HG02852 (cell line): ENCODE measurements around the gene AGER.
"Not testable (repeated sequence)": the region's sequence is repeated elsewhere in the genome, so short reads cannot be mapped to it uniquely, and the experiment has no call there.

Experiments
- ATAC-seq: cut with Tn5 transposase; IDR thresholded peaks from one replicate; pipeline ENCODE4 v1.9.1; 2021; ENCODE audit warnings: mild to moderate bottlenecking, moderate library complexity; ENCODE audit not compliant: unreplicated experiment

The AGER gene

DNA sequence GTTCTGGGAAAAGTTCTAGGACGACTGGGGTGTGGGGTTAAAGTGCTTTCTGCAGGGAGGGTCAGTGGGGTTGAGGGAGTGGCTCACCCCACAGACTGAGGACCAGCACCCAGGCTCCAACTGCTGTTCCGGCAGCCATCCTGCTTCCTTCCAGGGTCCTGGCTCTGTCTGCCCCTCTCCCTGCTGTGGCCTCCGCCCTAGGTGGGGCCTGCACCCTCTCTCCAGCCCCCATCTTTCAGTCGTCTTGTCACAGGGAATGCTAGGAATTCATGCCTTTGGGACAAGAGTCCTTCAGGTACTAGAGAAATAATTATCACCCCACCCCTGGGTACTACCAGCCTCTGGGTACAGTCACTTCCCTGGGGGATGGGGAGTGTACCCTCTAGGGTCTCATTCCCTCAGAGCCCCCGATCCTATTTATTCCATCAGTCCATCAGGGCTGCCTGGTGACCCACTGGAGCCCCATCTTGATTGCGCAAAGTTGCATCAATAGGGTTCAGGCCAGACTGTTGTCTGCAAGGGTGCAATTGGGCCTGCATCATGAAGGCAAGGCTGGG lies at the start of gene AGER:
Gene AGER, minus strand, starts transcription at position 170 of the 557 bp plus-strand sequence. Its CDS starts 31 bp downstream, at position 139.
- no peak for ATAC-seq

DNA sequence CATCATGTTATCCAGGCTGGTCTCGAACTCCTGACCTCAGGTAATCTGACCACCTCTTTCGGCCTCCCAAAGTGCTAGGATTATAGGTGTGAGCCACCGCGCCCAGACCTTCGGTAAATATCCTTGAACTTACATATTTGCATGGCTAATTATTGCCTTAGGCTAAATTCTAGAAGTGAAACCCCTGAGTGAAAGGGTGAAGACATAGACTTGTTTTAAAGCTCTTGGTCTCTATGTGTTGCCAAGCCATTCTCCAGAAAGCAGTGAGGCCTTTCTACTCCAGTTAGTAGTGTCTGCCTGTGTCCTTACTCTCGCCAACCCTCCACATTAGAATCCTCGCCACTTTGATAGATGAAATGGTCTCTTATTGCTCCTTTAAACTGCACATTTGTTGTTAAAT lies 42.4 kb upstream of the AGER start:
- no peak for ATAC-seq

DNA sequence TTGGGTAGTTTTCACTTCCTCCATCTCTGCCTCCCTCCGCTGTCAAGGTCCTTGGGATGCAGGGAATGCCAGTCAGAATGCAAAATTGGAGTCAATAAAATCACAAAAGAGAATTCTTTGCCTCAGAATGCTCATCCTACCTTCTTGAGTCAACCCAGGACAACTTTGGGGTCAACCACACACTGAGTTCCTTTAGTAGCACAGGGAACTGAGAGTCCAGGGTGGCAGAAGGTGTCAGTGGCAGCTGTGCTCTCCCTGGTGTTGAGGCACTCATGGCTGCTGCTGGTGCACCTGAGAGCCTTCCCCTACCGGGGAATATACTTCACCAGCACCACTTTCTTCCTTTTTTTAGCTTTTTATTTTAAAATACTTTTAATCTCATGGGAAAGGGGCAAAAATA lies 40.6 kb upstream of the AGER start:
- no peak for ATAC-seq

DNA sequence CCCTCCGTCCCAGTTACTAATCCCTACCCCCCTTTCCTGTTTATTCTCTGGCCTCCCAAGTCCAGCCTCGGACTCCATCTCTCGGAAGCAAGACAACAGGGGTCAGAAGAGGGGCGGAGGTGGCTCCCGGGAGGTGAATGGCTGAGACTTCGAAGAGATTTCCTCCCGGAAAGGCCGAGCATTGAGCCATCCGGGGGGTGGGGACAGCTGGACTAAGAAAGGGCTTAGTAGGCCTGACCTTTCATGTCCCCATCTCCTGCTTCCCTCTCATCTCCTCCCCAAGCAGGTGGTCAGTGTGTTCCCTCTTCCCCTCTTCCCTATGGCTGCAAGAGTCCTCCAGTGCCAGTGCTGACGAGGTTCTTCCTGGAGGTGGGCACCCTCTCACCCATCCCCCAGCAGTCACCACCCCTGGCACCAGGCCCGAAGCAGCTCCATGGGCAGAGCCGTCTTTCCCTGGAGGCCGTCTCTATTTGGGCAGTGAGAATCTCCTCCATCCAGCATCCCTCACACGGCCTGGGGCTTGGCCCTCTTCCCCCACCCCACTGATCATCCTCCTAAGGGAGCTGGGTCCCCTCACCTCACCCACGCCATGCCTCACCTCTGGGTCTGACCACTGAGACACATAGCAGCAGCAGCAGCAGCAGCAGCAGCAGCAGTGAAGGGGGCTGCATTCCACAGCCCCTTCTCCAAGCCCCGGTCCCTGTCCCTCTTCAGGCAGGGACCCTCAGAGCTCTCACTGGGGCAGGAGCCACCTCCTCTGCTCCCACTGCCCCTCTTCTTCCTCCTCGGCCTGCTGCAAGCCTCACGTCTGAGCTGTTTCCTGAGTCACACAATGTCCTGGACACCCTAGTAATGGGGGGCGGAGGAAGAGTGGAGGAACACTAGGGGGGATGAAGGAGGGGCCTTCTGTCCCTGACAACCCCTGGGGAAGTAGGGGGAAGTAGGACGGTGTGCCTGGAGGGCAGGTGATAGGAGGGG lies 39.5 kb upstream of the AGER start, which contains the start of gene NOTCH4:
Gene NOTCH4, minus strand, starts transcription at position 810 of the 978 bp plus-strand sequence. Its CDS starts 139 bp downstream, at position 671.
- no peak for ATAC-seq

DNA sequence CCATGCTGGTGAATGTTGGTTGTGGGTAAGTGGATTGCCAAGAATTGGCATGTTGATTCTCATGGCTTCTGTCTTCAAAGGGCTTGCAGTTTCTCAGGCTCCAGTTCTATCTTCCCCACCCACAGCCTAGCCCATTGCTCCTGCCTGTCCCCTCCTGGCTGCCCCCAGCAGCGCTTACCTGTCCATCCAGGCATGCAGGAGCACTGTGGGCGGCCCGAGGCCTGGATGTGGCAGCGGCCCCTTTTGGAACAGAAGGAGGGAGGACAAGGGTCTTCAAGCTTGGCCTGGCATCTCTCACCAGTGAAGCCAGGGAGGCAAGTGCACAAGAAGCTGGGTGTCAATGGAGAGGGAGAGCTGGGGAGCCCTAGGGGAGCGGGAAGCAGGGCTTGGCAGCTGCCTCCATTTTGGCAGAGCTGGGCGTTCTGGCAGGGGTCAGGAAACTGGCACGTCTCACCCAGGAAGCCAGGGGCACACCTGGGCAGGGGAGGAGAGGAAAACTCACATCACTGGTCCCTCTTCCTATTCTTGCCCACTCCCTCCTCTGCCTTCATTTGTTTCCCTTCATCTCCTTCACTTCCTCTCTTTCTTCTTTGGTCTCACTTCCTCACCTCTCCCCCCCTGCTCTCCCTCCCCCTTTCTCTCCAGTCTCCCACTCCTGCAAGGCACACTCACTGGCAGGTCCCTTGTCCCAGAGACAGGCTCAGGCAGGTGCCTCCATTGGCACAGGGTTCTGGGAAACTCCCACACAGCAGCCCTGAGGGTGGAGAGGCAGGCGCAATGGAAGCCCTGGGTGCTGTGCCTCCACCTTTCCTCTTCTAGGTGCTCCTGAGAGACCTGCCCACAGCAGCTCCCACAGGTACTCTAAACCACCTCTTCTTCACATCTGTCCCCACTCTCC lies 38.5 kb upstream of the AGER start:
- ATAC-seq = no peak

DNA sequence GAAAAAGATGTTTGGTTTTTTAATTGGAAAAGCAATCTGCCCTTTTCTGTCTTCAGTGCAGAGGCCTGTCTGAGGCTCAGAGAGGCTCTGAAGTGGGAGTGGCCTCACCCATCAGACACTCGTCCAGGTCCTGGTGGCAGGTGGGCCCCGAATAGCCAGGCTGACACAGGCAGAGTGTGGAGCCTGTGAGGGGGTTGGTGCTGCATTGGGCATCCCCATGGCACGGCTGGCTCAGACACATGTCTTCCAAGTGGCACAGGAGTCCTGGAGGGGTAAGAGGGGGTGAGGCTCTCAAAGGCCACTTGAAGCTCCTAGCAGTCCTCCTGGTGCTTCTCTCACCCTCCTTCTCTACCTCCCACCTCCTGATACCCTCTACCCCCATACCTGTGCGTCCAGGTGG lies 36.0 kb upstream of the AGER start:
- no peak for ATAC-seq

DNA sequence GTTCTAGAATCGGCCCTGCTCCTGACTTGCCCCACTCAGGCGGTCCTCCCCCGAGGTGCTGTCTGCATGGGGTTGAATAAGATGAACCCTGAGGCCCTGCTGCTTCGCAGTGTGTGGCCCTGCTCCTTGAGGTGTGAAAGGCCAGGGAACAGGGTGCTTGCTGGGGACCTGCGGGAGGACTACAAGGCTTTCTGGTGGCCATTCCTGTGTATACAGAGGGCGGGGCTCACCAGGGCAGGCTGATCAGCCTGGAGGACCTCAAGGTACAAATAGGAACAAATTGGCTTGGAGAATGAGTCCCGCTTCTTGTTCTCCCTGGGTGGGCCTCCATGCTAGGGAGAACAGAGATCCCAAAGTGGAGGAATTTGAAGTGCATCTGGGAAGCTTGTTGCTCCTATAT lies 34.1 kb upstream of the AGER start:
- ATAC-seq = no peak

DNA sequence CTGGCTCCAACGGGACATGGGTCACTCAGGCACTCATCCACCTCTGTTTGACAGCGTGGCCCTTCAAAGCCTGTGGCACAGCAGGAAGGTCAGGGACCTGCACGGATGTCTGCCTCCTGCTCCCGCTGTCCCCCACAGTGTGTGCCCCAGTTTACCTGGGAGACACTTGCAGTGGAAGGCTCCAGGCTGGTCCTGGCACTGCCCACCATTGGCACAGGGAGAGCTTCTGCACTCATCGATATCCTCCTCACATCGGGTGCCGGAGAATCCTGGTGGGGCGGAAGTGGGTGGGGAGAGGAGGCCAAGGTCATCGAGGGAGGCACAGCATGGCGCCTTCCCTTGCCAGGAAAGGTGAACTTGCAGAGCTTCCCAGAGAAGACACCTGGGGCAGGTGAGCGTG lies 32.9 kb upstream of the AGER start:
- no peak for ATAC-seq

DNA sequence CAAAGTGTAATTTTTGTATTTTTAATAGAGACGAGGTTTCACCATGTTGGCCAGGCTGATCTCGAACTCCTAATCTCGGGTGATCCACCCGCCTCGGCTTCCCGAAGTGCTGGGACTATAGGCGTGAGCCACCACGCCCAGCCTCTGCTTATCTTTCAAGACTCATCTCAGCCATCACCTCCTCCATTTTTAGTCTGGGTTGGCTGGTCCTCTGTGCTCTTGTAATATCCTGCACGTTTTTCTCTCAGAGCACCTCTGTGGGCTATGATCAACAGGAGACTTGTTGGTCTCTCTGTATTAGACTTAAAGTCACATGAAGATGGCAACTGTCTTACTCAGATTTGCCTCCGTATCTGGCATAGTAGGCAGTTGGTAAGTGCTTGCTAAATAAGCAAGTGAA lies 32.2 kb upstream of the AGER start:
- no peak for ATAC-seq

DNA sequence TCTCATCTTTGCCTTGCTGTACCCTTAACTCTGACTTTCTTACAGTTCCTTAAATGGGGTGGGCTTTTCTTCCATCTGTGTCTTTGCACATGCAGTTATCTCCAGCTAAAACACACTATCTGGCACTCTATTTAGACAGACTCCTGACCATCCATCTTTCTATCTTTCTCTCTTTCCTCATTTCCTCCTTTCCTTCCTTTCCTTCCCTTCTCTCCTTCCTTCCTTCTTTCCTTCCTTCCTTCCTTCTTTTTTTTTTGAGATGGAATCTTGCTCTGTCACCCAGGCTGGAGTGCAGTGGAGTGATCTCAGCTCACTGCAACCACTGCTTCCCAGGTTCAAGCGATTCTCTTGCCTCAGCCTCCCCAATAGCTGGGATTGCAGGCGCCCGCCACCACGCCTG lies 31.6 kb upstream of the AGER start:
- ATAC-seq = no peak

DNA sequence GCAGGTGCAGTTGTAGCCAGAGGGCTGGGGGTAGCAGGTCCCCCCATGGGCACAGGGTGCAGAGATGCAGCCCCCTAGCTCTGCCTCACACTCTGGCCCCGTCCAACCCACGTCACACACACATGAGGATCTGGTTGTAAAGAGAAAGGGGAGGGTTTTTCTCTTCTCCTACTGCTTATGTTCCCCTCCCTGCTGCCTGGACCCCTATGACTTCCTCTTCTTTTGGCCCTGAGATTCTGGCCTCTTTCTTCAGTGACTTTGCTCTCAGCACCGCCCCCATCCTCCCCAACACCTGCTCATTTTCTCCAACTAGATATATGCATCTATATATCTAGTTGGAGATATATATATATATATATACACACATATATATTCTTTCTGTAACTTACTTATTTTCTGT lies 30.1 kb upstream of the AGER start:
- ATAC-seq = no peak

DNA sequence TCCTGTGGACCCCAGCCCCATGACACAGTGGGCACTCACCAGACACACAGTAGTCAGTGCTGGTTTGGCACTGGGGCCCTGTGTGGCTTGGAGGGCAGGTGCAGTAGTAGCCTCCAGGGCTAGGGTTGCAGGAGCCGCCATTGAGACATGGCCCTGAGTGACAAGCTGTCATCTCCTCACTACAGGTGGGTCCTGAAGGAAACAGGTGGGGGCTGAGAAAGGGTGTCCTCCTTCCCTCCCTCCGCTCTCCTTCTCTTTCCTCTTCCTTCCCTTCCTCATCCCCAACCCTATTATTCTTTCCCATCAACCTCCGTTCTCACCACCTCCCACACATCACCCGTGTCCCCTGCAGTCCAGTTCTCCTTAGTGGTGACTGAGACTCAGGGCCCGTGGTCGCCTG lies 29.6 kb upstream of the AGER start:
- ATAC-seq = no peak

DNA sequence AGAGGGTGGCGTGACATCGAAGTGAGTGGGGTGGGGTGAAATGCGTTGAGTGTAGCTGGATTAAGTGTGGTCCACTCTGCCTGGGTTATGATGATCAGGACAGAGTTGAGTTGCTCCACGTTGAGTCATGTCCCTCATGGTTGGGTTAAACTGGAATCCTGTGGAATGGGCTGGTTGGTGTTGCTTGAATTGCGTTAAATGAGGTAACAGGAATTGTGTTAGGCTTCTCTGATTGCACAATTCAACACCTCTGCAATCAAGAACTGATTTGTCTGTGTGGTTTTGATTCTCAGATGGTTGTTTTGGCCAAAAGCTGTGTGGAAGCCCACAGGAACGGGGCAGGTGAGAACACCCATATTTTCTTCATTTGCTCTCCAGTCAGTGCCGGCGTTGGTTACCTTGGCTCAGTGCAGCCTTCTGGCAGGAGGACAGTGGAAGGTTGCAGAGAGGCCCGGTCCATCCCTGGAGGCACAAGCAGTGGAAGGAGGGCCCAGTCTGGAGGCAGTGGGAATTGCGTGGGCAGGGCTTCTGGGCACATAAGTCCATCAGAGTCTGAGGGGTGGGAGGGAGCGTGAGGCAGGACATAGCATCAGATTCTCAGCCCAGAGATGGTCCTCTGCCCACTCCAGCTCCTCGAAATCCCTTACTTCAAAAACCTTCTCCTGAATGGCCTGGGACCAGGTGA lies 28.2 kb upstream of the AGER start:
- ATAC-seq = no peak

DNA sequence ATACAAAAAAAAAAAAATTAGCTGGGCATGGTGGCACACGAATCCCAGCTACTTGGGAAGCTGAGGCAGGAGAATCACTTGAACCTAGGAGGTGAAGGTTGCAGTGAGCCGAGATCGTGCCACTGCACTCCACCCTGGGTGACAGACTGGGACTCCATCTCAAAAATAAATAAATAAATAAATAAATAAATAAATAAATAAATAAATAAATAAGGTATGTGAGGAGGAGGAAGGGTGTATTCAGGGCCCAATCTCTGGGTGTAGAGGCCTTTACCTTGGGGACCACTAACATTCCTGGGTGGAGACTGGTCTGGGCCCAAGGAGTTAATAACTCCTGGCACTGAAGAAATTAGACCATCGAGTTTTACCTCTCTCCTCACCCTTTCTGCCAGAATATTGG lies 27.4 kb upstream of the AGER start:
- ATAC-seq = not testable (repeated sequence)

DNA sequence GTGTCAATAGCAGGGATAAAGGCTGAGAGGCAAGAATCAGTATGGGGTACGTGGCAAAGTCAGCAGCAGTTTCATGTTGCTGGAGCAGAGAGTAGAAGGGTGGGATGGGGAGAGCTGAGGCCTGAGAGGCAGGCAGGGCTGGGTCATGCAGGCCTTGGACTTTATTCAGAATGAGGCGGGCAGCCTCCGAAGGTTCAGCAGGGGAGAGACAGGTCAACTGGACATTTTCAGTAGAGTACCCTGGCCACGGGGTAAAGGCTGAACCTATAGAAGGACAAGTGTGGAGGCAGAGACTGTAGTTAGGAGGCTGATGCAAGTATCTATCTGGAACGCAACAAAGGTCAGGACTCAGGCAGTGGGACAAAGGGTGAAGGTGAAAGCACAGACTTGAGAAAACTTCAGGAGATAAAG lies 26.1 kb upstream of the AGER start:
- no peak for ATAC-seq

DNA sequence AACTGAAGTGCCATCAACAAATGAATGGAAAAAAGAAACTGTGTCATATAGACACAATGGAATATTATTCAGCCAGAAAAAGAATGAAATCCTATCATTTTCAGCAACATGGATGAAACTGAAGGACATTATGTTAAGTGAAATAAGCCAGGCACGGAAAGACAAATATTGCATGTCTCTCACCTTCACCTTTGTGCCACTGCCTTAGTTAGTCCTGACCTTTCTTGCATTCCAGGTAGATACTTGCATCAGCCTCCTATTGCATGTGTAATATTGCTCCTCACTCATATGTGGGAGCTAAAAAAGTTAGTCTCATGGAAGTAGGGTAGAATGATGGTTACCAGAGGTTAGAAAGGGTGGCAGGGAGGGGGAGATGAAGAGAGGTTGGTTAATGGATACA lies 24.9 kb upstream of the AGER start:
- no peak for ATAC-seq

DNA sequence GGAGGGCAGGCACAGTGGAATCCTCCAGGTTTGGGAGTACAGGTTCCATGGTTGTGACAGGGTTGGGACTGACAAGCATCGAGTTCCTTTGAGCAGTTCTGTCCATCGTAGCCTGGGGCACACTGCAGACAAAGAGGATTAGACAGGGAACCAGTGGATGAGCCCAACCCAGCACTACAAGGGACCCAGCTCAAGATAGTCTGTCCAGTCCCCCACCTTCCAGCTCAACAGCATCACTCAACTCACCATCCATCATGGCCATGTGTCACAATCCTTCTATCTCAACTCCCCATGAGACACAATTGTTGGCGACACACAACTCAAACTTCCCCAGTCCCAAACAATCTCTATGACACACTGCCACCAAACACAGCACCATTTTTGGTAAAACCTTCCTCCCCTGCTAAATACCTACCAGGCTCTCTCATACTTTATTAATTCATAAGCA lies 20.2 kb upstream of the AGER start:
- ATAC-seq = no peak

DNA sequence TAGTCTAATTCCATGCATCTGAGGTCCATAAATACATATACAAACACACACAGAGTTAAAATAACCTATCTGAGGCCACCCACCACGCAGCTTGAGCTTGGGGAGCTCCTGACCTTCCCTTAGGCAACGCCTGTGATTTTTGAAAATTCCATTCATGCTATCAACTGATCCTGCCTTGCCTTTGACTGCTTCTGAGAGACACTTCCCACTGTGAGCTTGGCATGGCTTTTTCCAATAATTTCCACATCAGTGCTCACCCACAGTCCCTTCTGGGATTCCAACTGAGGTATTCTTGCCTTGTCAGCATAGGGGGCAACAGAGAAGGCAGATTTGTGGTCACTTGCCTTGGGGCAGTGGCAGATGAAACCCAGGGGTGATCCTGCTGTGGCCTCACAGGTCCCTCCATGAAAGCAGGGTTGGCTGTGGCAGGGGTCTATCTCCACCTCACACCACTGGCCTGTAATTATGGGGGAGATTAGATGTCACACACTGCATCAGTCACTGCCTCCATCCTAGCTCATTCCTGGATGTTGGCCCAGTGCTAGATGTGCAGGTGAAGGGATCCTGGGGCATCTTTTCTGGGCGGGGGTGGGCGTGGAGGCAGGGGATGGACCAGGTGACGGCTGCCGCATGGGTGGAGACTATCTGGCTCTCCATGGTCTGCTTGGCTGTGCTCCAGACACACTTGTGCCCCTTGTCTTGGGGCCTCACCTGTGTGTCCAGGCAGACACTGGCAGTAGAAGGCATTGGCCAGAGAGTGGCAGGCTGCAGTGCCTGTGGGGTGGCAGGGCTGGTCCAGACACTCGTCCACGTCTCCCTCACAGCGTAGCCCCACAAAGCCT lies 19.6 kb upstream of the AGER start:
- no peak for ATAC-seq

DNA sequence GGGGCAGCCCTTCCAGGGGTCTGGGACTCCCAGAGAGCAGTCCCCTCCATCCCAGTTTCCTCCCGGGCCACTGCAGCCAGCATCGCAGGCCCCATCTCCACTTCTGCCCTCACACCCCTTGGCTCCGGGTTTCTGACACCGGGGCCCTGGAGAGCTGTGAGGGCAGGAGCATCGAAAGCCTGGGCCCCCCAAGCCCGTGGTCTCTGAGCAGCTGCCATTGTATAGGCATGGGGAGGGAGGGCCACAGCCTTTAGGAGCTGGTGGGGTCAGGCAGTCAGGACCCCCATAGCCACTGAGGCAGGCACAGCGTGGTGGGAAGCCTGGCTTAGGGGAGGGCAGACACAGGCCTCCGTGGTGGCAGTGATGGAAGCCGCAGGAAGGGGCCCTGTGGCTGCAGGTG lies 18.1 kb upstream of the AGER start:
- no peak for ATAC-seq
